Measurements from ENCODE around the gene PROB1. TPM values are rescaled to one million over a fixed set of nuclear protein-coding genes. Genes with fewer than 3 reads are reported as not detected.

Gene PROB1
- total and polyA plus RNA-seq, 2 of the 13 experiments (the other 11 are each of a cell fraction or from before 2014, with no cell fraction given), result 0.69 to 1.1 TPM

DNA sequence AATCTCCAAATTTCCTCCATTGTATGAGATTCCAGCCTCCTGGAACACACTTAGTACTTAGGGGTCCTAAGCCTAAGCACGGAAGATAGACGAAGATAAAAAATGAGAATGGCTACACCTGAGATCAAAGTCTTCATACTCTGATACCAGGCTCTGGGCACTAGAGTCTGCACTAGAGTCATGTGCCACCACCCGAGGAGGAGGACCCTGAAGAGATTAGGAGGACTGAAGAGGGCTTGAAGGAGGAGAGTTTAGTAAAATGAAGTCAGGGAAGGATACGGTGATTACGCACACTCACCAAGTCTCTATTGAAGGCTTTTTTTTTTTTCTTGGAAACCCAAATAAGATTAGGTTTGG is 9.6 kb upstream of the PROB1 start:
- no peak for DNase-seq (ENCODE audit: low spot score)
- CTCF ChIA-PET (ENCODE audit: low intra/inter-chr PET ratio, low total read pairs), result no interaction called here
- no peaks in the 10 kb centered on the region for H3K27me3 ChIP-seq (ENCODE audit: control insufficient read depth in 1 of 2, insufficient read depth in 2 of 2, low read length in 2 of 2)
- H3K4me1 ChIP-seq (ENCODE audit: insufficient read depth, low read length), result peaks cover 52% of the 10 kb centered on the region
- no peaks in the 10 kb centered on the region; a peak in 2 of 5 replicates for H3K36me3 ChIP-seq (replicated peaks in 1 of 2; ENCODE audit: control insufficient read depth in 1 of 2, insufficient read depth in 2 of 2, low read length in 2 of 2)
- in situ Hi-C loops (cut with HindIII; ENCODE audit: extremely low pct_ligation_motif_present, low pct_unique_long_range_greater_than_20kb) (no loop called here), intact Hi-C loops (cut with micrococcal nuclease; ENCODE audit: unreplicated experiment) (no loop called here)
- peak overlapping the region; percentile 78 for H3K27ac ChIP-seq (ENCODE audit: extremely low read length, insufficient read depth, low read length)
- H3K4me2 ChIP-seq (ENCODE audit: low read depth, low read length), result peak overlapping the region; percentile 99
- no peaks in the 10 kb centered on the region for H3K9me3 ChIP-seq (ENCODE audit: low read length)
- 25% methylated on average over 5 of the region's 5 CpGs for WGBS (ENCODE audit: low lambda C conversion rate)
- peak overlapping the region; percentile 59 to 77 (median 60) for H3K4me3 ChIP-seq (replicated peaks in 1 of 3; ENCODE audit: insufficient read depth in 1 of 3, low read depth in 2 of 3, low read length in 3 of 3)
- no TSS peak for BruUV-seq (replicated peaks)
- ATAC-seq, result peak; percentile 6
- peak overlapping the region; percentile 34 for H2AFZ ChIP-seq (ENCODE audit: low read length)
- H3K79me2 ChIP-seq (ENCODE audit: insufficient read depth, low read length), result peaks cover 2% of the 10 kb centered on the region
- peak overlapping the region; percentile 76 for H3K9ac ChIP-seq (ENCODE audit: insufficient read depth, low read depth, low read length)
- POLR2A ChIA-PET, result interaction anchor here (1.0 to 1.4 kb wide), 5 partner anchors 13 to 98 kb away, joined by 3 to 8 read pairs (median 5); partner anchors contain the start of genes DNAJC18 and SLC23A1
- no peak for FAIRE-seq
- H4K20me1 ChIP-seq (ENCODE audit: insufficient read depth, low read length), result no peaks in the 10 kb centered on the region; the same call in 1 of the 2 replicates
- TF ChIP-seq MIXL1 (CRISPR knock-in tag; IDR thresholded peaks at IDR 0.05) (no peak), ZZZ3 (CRISPR knock-in tag; IDR thresholded peaks at IDR 0.05; ENCODE audit: borderline replicate concordance) (no peak), ZSCAN25 (CRISPR knock-in tag; IDR thresholded peaks at IDR 0.05) (no peak), ZNF367 (CRISPR knock-in tag; IDR thresholded peaks at IDR 0.05; ENCODE audit: borderline replicate concordance) (no peak), RNF219 (CRISPR knock-in tag; IDR thresholded peaks at IDR 0.05) (0 out of 2 replicates have a peak, but pooled peaks have one; percentile 11), CHD2 (IDR thresholded peaks at IDR 0.05; ENCODE audit: low read depth, low read length) (no peak), ZNF589 (CRISPR knock-in tag; conservative IDR thresholded peaks at IDR 0.05) (0 out of 2 replicates have a peak, but pooled peaks have one; percentile 22), KLF13 (CRISPR knock-in tag; IDR thresholded peaks at IDR 0.05) (no peak), TBX2 (CRISPR knock-in tag; IDR thresholded peaks at IDR 0.05; ENCODE audit: borderline replicate concordance) (0 out of 2 replicates have a peak, but pooled peaks have one; percentile 7), CREB3 (CRISPR knock-in tag; IDR thresholded peaks at IDR 0.05) (no peak)
- TF ChIP-seq, protein P1, sequence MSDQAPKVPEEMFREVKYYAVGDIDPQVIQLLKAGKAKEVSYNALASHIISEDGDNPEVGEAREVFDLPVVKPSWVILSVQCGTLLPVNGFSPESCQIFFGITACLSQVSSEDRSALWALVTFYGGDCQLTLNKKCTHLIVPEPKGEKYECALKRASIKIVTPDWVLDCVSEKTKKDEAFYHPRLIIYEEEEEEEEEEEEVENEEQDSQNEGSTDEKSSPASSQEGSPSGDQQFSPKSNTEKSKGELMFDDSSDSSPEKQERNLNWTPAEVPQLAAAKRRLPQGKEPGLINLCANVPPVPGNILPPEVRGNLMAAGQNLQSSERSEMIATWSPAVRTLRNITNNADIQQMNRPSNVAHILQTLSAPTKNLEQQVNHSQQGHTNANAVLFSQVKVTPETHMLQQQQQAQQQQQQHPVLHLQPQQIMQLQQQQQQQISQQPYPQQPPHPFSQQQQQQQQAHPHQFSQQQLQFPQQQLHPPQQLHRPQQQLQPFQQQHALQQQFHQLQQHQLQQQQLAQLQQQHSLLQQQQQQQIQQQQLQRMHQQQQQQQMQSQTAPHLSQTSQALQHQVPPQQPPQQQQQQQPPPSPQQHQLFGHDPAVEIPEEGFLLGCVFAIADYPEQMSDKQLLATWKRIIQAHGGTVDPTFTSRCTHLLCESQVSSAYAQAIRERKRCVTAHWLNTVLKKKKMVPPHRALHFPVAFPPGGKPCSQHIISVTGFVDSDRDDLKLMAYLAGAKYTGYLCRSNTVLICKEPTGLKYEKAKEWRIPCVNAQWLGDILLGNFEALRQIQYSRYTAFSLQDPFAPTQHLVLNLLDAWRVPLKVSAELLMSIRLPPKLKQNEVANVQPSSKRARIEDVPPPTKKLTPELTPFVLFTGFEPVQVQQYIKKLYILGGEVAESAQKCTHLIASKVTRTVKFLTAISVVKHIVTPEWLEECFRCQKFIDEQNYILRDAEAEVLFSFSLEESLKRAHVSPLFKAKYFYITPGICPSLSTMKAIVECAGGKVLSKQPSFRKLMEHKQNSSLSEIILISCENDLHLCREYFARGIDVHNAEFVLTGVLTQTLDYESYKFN (CRISPR knock-in tag; conservative IDR thresholded peaks at IDR 0.05), result no peak
- TF ChIP-seq, protein P2, sequence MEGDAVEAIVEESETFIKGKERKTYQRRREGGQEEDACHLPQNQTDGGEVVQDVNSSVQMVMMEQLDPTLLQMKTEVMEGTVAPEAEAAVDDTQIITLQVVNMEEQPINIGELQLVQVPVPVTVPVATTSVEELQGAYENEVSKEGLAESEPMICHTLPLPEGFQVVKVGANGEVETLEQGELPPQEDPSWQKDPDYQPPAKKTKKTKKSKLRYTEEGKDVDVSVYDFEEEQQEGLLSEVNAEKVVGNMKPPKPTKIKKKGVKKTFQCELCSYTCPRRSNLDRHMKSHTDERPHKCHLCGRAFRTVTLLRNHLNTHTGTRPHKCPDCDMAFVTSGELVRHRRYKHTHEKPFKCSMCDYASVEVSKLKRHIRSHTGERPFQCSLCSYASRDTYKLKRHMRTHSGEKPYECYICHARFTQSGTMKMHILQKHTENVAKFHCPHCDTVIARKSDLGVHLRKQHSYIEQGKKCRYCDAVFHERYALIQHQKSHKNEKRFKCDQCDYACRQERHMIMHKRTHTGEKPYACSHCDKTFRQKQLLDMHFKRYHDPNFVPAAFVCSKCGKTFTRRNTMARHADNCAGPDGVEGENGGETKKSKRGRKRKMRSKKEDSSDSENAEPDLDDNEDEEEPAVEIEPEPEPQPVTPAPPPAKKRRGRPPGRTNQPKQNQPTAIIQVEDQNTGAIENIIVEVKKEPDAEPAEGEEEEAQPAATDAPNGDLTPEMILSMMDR (CRISPR knock-in tag; IDR thresholded peaks at IDR 0.05), result no peak
